ENCODE data around the gene DDX23.

DDX23 gene

DNA sequence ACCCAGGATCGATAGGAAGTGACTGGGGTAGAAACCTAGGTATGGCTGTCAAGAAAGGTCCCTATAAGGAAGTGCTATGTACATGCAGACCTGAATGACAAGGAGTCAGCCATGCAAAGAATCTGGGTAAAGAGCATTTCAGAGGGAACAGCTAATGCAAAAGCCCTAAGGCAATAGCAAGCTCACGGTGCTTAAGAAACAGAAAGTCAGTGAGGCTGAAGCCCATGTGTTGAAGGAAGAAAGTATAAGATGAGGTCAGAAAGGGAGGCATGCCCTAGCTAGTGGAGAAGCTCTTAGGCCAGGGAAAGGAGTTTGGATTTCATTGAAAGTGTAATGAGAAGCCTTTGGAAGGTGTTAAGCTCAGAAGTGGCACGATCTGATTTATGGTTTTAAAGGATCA is 57.1 kb downstream of the DDX23 start:
- no peak for DNase-seq

- no peak for DNase-seq
Measured at GRCh38 chr12:48793696-48794095, 58.3 kb downstream of the DDX23 start.

GRCh38 chr12:48789858-48790326 is 62.1 kb downstream of the DDX23 start:
- DNase-seq = no peak

DNA sequence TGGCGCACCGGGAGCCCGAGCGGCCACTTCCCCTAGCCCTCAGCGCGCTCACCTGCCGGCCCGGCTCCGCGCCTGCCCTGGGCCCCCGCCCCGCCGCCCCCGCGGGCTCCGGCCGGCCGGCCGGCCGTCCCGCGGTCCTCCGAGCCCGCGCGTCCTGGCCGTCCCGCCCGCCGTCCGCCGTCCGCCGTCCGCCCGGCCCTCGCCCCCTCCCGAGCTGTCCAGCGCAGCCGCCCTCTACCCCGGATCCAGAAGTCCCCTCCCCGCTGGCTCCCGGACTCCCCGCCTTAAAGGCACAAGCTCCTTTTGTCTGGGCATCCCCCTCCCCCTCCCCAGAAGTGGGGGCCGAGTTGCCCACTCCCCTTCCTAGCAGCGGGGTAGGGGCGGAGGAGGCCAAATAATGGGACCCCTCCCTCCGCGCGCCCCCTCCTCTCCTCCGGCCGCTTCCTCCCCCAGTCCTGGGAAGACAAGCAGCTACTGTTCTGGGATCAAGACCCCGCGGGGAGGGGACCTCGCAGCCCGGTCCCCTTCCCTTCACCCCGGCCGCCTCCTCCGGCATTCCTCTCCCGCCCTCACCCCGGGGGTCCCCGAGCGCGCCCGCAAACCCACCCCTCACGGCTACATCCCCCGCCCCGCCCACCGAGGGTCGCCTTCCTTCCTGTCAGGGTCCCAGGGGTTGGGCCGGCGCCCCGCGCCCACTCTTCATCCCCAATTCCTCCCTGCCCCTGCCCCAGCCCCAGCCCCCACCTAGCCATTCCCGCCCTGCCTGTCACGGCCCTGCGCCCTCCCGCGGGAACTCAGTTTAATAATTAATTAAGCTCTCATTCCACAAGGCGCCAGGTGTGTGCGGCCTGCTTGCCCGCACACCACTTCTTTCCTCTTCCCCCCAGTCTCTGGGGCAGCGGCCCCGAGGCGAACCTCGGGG is 62.8 kb downstream of the DDX23 start, which contains the start of gene ADCY6:
ADCY6 (minus strand) TSS at position 236 of the 922 bp plus-strand sequence. CDS start 5,655 bp downstream, outside the sequence.
- DNase-seq = peak in 1 of 2 experiments; percentile 10

- DNase-seq = peak in 1 of 2 experiments; percentile 7
Measured at GRCh38 chr12:48788524-48788853, 63.5 kb downstream of the DDX23 start.

- DNase-seq = no peak
Measured at GRCh38 chr12:48787791-48788523, 64.0 kb downstream of the DDX23 start.

DNA sequence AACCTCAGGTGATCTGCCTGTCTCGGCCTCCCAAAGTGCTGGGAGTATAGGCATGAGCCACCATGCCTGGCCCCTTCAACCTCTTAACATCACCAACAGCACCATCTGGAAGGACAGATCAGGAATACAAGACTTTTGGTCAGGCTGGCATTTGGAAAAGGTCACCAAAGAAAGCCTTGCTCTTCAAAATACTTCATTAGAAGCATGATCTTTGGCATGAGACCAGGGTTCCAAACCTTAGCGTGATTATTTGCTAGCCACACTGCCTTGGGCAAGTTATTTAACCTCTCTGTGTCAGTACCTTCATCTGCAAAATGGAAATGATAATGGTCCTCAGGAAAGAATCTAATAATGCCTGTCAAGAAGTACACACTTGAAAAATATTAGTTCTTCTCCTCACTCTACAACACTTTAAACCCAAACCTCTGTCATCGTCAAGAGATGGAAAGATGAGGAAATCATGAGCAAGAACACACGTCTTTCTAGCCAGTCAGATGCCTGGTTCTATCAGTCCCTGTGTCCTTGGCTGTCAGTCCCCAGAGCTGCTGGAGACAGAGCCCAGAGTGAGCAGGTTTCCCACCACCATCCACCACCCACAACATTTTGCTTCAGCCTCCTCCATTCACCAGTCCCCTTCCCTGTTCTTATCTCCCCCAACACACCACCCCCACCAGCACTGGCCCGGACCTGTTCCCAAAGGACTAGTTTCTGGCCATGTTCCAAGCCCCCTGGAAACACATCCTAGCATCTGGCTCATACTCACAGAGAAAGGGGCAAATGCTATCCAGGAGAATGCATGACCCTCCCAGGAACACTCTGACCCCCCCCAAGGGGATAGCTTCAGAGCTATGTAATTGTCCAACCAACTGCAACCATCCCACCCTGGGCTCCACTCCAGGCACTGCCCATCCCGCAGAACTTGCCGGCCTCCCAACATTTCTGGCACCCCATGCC is 65.1 kb downstream of the DDX23 start:
- no peak for DNase-seq

- no peak for DNase-seq
Measured at GRCh38 chr12:48783432-48783831, 68.5 kb downstream of the DDX23 start.

GRCh38 chr12:48782457-48783395 is 69.2 kb downstream of the DDX23 start:
- no peak for DNase-seq

DNA sequence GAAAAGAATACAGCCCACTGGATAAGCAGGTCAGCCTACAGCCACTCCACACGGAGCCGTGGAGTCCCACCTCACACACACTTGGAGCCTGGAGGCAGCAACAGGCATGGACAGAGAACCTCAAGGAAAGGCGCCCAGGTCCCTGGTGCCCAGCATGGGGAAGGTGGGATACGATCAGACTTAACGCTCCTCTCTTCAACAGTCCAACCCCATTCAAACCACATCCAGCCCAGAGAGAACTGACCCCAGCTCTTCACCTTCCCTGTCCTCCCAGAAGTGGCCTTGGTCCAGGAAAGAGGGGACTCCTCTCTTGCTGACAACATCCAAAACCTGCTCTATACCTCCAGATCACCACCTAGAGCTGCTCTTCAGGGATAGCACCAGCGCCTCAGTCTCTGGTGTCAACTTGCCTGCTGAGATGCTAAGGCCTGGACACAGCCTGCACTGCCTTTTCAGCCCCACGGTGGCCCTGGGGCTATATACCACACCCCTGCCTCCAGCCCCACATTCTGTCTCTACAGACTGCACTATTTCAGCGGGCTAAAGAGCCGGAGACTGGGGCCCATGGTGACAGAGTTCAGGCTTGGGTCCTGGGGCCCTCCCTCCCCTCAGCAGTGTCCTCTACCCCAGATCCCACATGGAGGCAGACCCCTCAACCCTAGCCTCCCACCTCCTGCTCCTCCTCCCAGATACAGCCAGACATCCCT is 70.1 kb downstream of the DDX23 start:
- no peak for DNase-seq

- DNase-seq = no peak
Measured at GRCh38 chr12:48780381-48781025, 71.5 kb downstream of the DDX23 start.

GRCh38 chr12:48779869-48780268 is 72.1 kb downstream of the DDX23 start:
- DNase-seq = no peak
